Endothelial cell of umbilical vein (primary cell): Measurements from ENCODE around the gene CDC42BPB. TPM values are rescaled to one million over a fixed set of nuclear protein-coding genes. Genes with fewer than 3 reads are reported as not detected.

Experiments used
- BruUV-seq: library from RNA; stranded (reverse); fragments of 400-500 nt; replicated peaks from 2 replicates; lab custom pipeline; 2021; lab: Mats Ljungman, UMichigan
- CTCF ChIA-PET: fragments of 300-600, 350-600 bp; sonication (Branson Sonifier 250); formaldehyde crosslinking; loops from one replicate; lab custom pipeline; 2021; ENCODE audit warnings: antibody characterized with exemption, inconsistent platforms; lab: Charles Lee
- POLR2A ChIA-PET: fragments of 300-600, 350-600 bp; sonication (Branson Sonifier 250); formaldehyde crosslinking; loops from one replicate; lab custom pipeline; 2021; ENCODE audit warnings: antibody characterized with exemption, inconsistent platforms; lab: Charles Lee
- DNase-seq: peaks from one replicate; pipeline ENCODE4 v3.0.0-alpha.2; 2011; ENCODE audit warnings: low read depth, low spot score
- FAIRE-seq: peaks from 2 replicates; lab custom pipeline; 2011; peaks lifted over from hg19 to GRCh38; lab: Jason Lieb, UNC
- H2AFZ ChIP-seq: 2 replicates; pipeline ENCODE4 v1.6.0; 2012; ENCODE audit warnings: low read depth, low read length, control low read depth, inconsistent platforms
- H3K27ac ChIP-seq: 2 replicates; pipeline ENCODE4 v1.5.1; 2011; ENCODE audit warnings: low read depth, mild to moderate bottlenecking, control low read depth, low read length, moderate library complexity; ENCODE audit not compliant: insufficient read depth
- H3K27me3 ChIP-seq, 2 experiments: 2 replicates each; pipeline versions ENCODE4 v1.6.0 to v1.6.1; 2011; ENCODE audit warnings: low read length in 2 of 2, mixed read lengths in 1 of 2; ENCODE audit not compliant: control insufficient read depth in 2 of 2, insufficient read depth in 2 of 2
- H3K36me3 ChIP-seq, 2 experiments: 2 replicates in 1 of 2; 3 replicates in 1 of 2; pipeline ENCODE4 v1.5.1; 2011; ENCODE audit warnings: low read length in 2 of 2, mild to moderate bottlenecking in 1 of 2, moderate library complexity in 1 of 2; ENCODE audit not compliant: control insufficient read depth in 2 of 2, insufficient read depth in 2 of 2; ENCODE audit errors: extremely low read depth in 1 of 2
- H3K4me1 ChIP-seq: 3 replicates; pipeline ENCODE4 v1.5.1; 2011; ENCODE audit warnings: mild to moderate bottlenecking, low read length; ENCODE audit not compliant: control insufficient read depth, insufficient read depth; ENCODE audit errors: extremely low read depth
- H3K4me2 ChIP-seq: 2 replicates; pipeline ENCODE4 v1.6.1; 2011; ENCODE audit warnings: low read length, control low read depth, mixed read lengths; ENCODE audit not compliant: insufficient read depth
- H3K4me3 ChIP-seq, 3 experiments: fragments of 200-600 bp in 1 of 3; sonication (generic), shearing (Covaris generic) in 1 of 3; replicated peaks in 1 of 3; 2 replicates each; pipeline ENCODE4 v1.5.1; 2011 to 2016; ENCODE audit warnings: control low read depth in 3 of 3, low read length in 3 of 3, mild to moderate bottlenecking in 2 of 3, inconsistent platforms in 1 of 3, low read depth in 1 of 3, moderate library complexity in 1 of 3; ENCODE audit not compliant: insufficient read depth in 1 of 3
- H3K79me2 ChIP-seq: 2 replicates; pipeline ENCODE4 v1.6.0; 2012; ENCODE audit warnings: low read length, inconsistent platforms; ENCODE audit not compliant: control insufficient read depth, insufficient read depth
- H3K9ac ChIP-seq: replicated peaks from 2 replicates; pipeline ENCODE3; 2011; ENCODE audit warnings: low read length, control low read depth; ENCODE audit not compliant: insufficient read depth; ENCODE audit errors: extremely low read depth
- H3K9me1 ChIP-seq: replicated peaks from 3 replicates; pipeline ENCODE4 v1.6.0; 2011; ENCODE audit warnings: mild to moderate bottlenecking, low read length; ENCODE audit not compliant: control insufficient read depth, insufficient read depth; ENCODE audit errors: extremely low read depth
- H3K9me3 ChIP-seq: replicated peaks from 2 replicates; pipeline ENCODE4 v1.5.1; 2012; ENCODE audit warnings: low read length, inconsistent platforms; ENCODE audit not compliant: control insufficient read depth, insufficient read depth
- H4K20me1 ChIP-seq: replicated peaks from 2 replicates; pipeline ENCODE3; 2011; ENCODE audit warnings: mild to moderate bottlenecking, low read length; ENCODE audit not compliant: control insufficient read depth, insufficient read depth; ENCODE audit errors: extremely low read depth
- CTCF ChIP-seq, 2 donors: IDR thresholded peaks; 1 replicate in 1 of 2; 2 replicates in 1 of 2; pipeline ENCODE4 v1.5.1; 2011; ENCODE audit warnings: low read length in 2 of 2, mild to moderate bottlenecking in 2 of 2, moderate library complexity in 2 of 2, control low read depth in 1 of 2, inconsistent platforms in 1 of 2, low read depth in 1 of 2; ENCODE audit not compliant: insufficient read depth in 1 of 2; ENCODE audit errors: extremely low read depth in 1 of 2
- EZH2 ChIP-seq: IDR thresholded peaks from 2 replicates; pipeline ENCODE4 v1.6.1; 2012; ENCODE audit warnings: borderline replicate concordance, low read depth, mild to moderate bottlenecking, moderate library complexity, low read length, inconsistent platforms; ENCODE audit not compliant: severe bottlenecking
- dilution Hi-C: fragments of 300-500 bp; cut with MboI; formaldehyde crosslinking; loops from one replicate; pipeline ENCODE4 v1.15.0; 2019; ENCODE audit warnings: low sequenced_read_pairs; ENCODE audit not compliant: extremely low pct_ligation_motif_present
- intact Hi-C: fragments of 100-400 bp; cut with micrococcal nuclease; formaldehyde crosslinking; loops from one replicate; pipeline ENCODE4 v1.10.0; 2022
- polyA plus RNA-seq, 4 experiments: library from polyadenylated mRNA; depleted of rRNA in 3 of 4; stranded (reverse) in 3 of 4; unstranded in 1 of 4; fragments of >200 nt; gene quantifications; 2 replicates each; pipeline versions ENCODE4 v1.2.1 to v1.2.3, GENCODE V29; 2011 to 2012; ENCODE audit warnings: missing spikeins in 1 of 4
- total RNA-seq: library from RNA; stranded (reverse); gene quantifications from 2 replicates; pipeline ENCODE4 v1.2.3, GENCODE V29; 2021

CDC42BPB gene
- total and polyA plus RNA-seq, 2 donors (not counting 3 experiments of a cell fraction or from before 2014, with no cell fraction given) = 82.6 to 131 TPM

- Histone ChIP-seq H3K9me3 (no peaks in the 10 kb centered on the region), H3K9me1 (no peaks in the 10 kb centered on the region), H4K20me1 (no peaks in the 10 kb centered on the region), H2AFZ (no peak overlapping the region), H3K4me3 (no peak overlapping the region), H3K79me2 (no peaks in the 10 kb centered on the region), H3K36me3 (no peaks in the 10 kb centered on the region), H3K4me1 (no peaks in the 10 kb centered on the region), H3K4me2 (no peak overlapping the region), H3K9ac (no peak overlapping the region), H3K27ac (no peak overlapping the region), H3K27me3 (peaks cover 28 to 29% of the 10 kb centered on the region in 2 experiments)
- dilution Hi-C loops = no loop called here
- no peak for DNase-seq
- no TSS peak for BruUV-seq
- FAIRE-seq = no peak
- POLR2A ChIA-PET = interaction anchor here (0.6 kb wide), 1 partner anchor 23 kb away, joined by 3 read pairs; no protein-coding TSS in a partner anchor
- TF ChIP-seq EZH2 (peak; percentile 73), CTCF (IDR thresholded peaks at IDR 0.05; ENCODE audit: extremely low read depth in 1 of 2, insufficient read depth in 1 of 2, low read depth in 1 of 2, low read length in 2 of 2) (no peak)
- CTCF ChIA-PET = interaction anchor here (0.6 to 7.9 kb wide), 63 partner anchors 9 to 438 kb away, joined by 3 to 257 read pairs (median 8); partner anchors contain the start of genes CDC42BPB, EXOC3L4, LBHD2 and TNFAIP2
- intact Hi-C loops = loop anchor here (5.0 kb wide), 1 partner anchor 283 kb away; the partner anchor contains the start of gene MARK3
These were observed 47.0 kb upstream of the CDC42BPB start for GRCh38 chr14:103104389-103104653.
